ENCODE measurements around the gene NHLRC2. TPM values are rescaled to one million over a fixed set of nuclear protein-coding genes. Genes with fewer than 3 reads are reported as not detected.

The NHLRC2 gene
- total and polyA plus RNA-seq, 2 donors (not counting 3 experiments of a cell fraction or from before 2014, with no cell fraction given), result 5.2 to 28.2 TPM

DNA sequence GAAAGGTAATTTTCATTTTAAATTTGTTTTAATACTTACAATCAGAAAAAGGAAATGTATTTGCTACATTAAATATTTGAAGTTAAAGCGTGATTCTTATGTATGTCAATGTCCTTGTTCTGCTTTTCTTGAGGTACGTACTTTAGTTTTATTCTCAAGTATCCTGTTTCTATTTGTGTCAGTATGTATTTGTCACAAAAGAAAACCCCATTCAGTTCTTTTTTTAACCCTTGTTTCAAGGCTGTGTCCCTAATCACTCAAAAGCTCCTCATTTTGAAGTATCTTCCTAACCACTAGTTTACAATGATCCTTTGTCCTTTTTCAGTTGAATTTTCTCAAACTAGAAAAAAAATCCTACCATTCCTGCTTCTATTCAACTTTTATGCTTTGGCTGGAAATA, 25.2 kb downstream of the NHLRC2 start:
- TF ChIP-seq MYC (IDR thresholded peaks at IDR 0.05; ENCODE audit: low read depth, low read length), result no peak
- TF ChIP-seq POLR2A (IDR thresholded peaks at IDR 0.05; ENCODE audit: low read depth, low read length), result no peak
- Histone ChIP-seq H3K4me2 (ENCODE audit: insufficient read depth, low read length) (peak overlapping the region; percentile 40), H3K9ac (replicated peaks; ENCODE audit: extremely low read depth, insufficient read depth, low read length) (peak overlapping the region; percentile 34), H3K4me3 (replicated peaks in 1 of 3; ENCODE audit: insufficient read depth in 1 of 3, low read depth in 1 of 3, low read length in 3 of 3) (no peak overlapping the region), H3K27me3 (ENCODE audit: control insufficient read depth in 2 of 2, insufficient read depth in 2 of 2, low read length in 2 of 2) (no peaks in the 10 kb centered on the region), H3K79me2 (ENCODE audit: control insufficient read depth, insufficient read depth, low read length) (peaks cover 17% of the 10 kb centered on the region), H3K9me3 (replicated peaks; ENCODE audit: control insufficient read depth, insufficient read depth, low read length) (no peaks in the 10 kb centered on the region), H3K36me3 (ENCODE audit: control insufficient read depth in 2 of 2, extremely low read depth in 1 of 2, insufficient read depth in 2 of 2, low read length in 2 of 2) (peaks cover 0 to 5% of the 10 kb centered on the region in 2 experiments), H4K20me1 (replicated peaks; ENCODE audit: control insufficient read depth, extremely low read depth, insufficient read depth, low read length) (no peaks in the 10 kb centered on the region), H3K27ac (ENCODE audit: insufficient read depth, low read depth, low read length) (peak overlapping the region; percentile 72), H3K9me1 (replicated peaks; ENCODE audit: control insufficient read depth, extremely low read depth, insufficient read depth, low read length) (no peaks in the 10 kb centered on the region), H3K4me1 (ENCODE audit: control insufficient read depth, extremely low read depth, insufficient read depth, low read length) (peaks cover 33% of the 10 kb centered on the region), H2AFZ (ENCODE audit: low read depth, low read length) (no peak overlapping the region)
- ChIA-PET CTCF (no interaction called here), POLR2A (no interaction called here)
- FAIRE-seq (no peak), DNase-seq (ENCODE audit: low read depth, low spot score) (peak; percentile 13)
- dilution Hi-C loops (cut with MboI; ENCODE audit: extremely low pct_ligation_motif_present, low sequenced_read_pairs), result no loop called here
- intact Hi-C loops (cut with micrococcal nuclease), result loop anchor here (2.0 to 5.0 kb wide), 2 partner anchors 51 to 163 kb away; partner anchors contain the start of gene ADRB1
- no TSS peak for BruUV-seq (replicated peaks)

DNA sequence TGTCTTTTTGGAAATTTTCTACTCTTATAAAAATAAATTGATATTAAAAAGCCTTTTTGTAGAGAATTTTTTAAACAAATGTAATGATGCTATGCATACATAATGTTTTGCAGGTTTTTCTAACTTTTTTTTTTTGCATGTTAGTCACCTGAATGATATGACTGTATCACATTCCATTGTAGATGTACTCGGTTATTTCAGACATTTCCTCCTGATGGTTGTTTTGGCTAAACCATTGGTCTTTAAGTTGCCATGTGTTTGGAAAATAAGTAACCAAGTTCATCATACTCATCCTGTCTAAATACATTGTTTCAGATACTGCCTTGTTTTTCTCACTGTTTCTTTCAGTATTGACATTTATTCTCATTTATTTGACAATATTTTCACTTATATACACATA, 25.8 kb downstream of the NHLRC2 start:
- dilution Hi-C loops (cut with MboI; ENCODE audit: extremely low pct_ligation_motif_present, low sequenced_read_pairs), result no loop called here
- DNase-seq (ENCODE audit: low read depth, low spot score), result peak; percentile 78
- H3K27ac ChIP-seq (ENCODE audit: insufficient read depth, low read depth, low read length), result peak overlapping the region; percentile 78
- no peaks in the 10 kb centered on the region for H3K9me1 ChIP-seq (replicated peaks; ENCODE audit: control insufficient read depth, extremely low read depth, insufficient read depth, low read length)
- H3K27me3 ChIP-seq (ENCODE audit: control insufficient read depth in 2 of 2, insufficient read depth in 2 of 2, low read length in 2 of 2), result no peaks in the 10 kb centered on the region
- H3K4me3 ChIP-seq (replicated peaks in 1 of 3; ENCODE audit: insufficient read depth in 1 of 3, low read depth in 1 of 3, low read length in 3 of 3), result no peak overlapping the region
- no TSS peak for BruUV-seq (replicated peaks)
- POLR2A ChIA-PET, result no interaction called here
- H3K4me2 ChIP-seq (ENCODE audit: insufficient read depth, low read length), result peak overlapping the region; percentile 40
- H3K79me2 ChIP-seq (ENCODE audit: control insufficient read depth, insufficient read depth, low read length), result peaks cover 11% of the 10 kb centered on the region
- intact Hi-C loops (cut with micrococcal nuclease), result loop anchor here (2.0 kb wide), 1 partner anchor 51 kb away; no protein-coding TSS in a partner anchor
- H3K4me1 ChIP-seq (ENCODE audit: control insufficient read depth, extremely low read depth, insufficient read depth, low read length), result peaks cover 28% of the 10 kb centered on the region
- H3K9ac ChIP-seq (replicated peaks; ENCODE audit: extremely low read depth, insufficient read depth, low read length), result peak overlapping the region; percentile 34
- H2AFZ ChIP-seq (ENCODE audit: low read depth, low read length), result no peak overlapping the region
- peaks cover 0 to 5% of the 10 kb centered on the region in 2 experiments for H3K36me3 ChIP-seq (ENCODE audit: control insufficient read depth in 2 of 2, extremely low read depth in 1 of 2, insufficient read depth in 2 of 2, low read length in 2 of 2)
- peak; percentile 82 for FAIRE-seq
- H3K9me3 ChIP-seq (replicated peaks; ENCODE audit: control insufficient read depth, insufficient read depth, low read length), result no peaks in the 10 kb centered on the region
- H4K20me1 ChIP-seq (replicated peaks; ENCODE audit: control insufficient read depth, extremely low read depth, insufficient read depth, low read length), result no peaks in the 10 kb centered on the region
- CTCF ChIA-PET, result no interaction called here
- TF ChIP-seq MYC (IDR thresholded peaks at IDR 0.05; ENCODE audit: low read depth, low read length) (no peak), GATA2 (IDR thresholded peaks at IDR 0.05; ENCODE audit: insufficient read depth, insufficient read length, low read depth, low read length) (no peak), POLR2A (IDR thresholded peaks at IDR 0.05; ENCODE audit: low read depth, low read length) (no peak), JUN (IDR thresholded peaks at IDR 0.05; ENCODE audit: borderline replicate concordance, insufficient read depth, insufficient read length, low read depth) (peak; percentile 78), FOS (IDR thresholded peaks at IDR 0.05; ENCODE audit: borderline replicate concordance, insufficient read depth, low read length) (peak; percentile 25), EZH2 (IDR thresholded peaks at IDR 0.05; ENCODE audit: borderline replicate concordance, low read depth, low read length, severe bottlenecking) (no peak), POLR2AphosphoS5 (IDR thresholded peaks at IDR 0.05; ENCODE audit: insufficient read depth, low read depth, low read length) (peak; percentile 38)
- TF ChIP-seq, protein P1, sequence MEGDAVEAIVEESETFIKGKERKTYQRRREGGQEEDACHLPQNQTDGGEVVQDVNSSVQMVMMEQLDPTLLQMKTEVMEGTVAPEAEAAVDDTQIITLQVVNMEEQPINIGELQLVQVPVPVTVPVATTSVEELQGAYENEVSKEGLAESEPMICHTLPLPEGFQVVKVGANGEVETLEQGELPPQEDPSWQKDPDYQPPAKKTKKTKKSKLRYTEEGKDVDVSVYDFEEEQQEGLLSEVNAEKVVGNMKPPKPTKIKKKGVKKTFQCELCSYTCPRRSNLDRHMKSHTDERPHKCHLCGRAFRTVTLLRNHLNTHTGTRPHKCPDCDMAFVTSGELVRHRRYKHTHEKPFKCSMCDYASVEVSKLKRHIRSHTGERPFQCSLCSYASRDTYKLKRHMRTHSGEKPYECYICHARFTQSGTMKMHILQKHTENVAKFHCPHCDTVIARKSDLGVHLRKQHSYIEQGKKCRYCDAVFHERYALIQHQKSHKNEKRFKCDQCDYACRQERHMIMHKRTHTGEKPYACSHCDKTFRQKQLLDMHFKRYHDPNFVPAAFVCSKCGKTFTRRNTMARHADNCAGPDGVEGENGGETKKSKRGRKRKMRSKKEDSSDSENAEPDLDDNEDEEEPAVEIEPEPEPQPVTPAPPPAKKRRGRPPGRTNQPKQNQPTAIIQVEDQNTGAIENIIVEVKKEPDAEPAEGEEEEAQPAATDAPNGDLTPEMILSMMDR (IDR thresholded peaks at IDR 0.05; ENCODE audit: extremely low read depth in 1 of 2, insufficient read depth in 1 of 2, low read depth in 1 of 2, low read length in 2 of 2), result no peak
- TF ChIP-seq, protein P2, sequence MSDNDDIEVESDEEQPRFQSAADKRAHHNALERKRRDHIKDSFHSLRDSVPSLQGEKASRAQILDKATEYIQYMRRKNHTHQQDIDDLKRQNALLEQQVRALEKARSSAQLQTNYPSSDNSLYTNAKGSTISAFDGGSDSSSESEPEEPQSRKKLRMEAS (IDR thresholded peaks at IDR 0.05; ENCODE audit: insufficient read depth, insufficient read length), result no peak

All from endothelial cell of umbilical vein (primary cell).